ENCODE measurements around the gene SAMD9.
"Not testable (repeated sequence)": the region's sequence is repeated elsewhere in the genome, so short reads cannot be mapped to it uniquely, and the experiment has no call there.

The SAMD9 gene

GRCh38 chr7:93120592-93121549, 3.1 kb upstream of the SAMD9 start:
- no peak for DNase-seq (ENCODE audit: low read depth)

- DNase-seq (ENCODE audit: low read depth): no peak
Measured at GRCh38 chr7:93119191-93119905, 1.6 kb upstream of the SAMD9 start.

- DNase-seq (ENCODE audit: low read depth): no peak
Measured at GRCh38 chr7:93117327-93117726, 452 bp downstream of the SAMD9 start.

GRCh38 chr7:93115796-93116195, 2.0 kb downstream of the SAMD9 start:
- no peak for DNase-seq (ENCODE audit: low read depth)

GRCh38 chr7:93108003-93108402, 9.8 kb downstream of the SAMD9 start:
- no peak for DNase-seq (ENCODE audit: low read depth)

GRCh38 chr7:93097388-93097787, 20.4 kb downstream of the SAMD9 start:
- DNase-seq (ENCODE audit: low read depth): no peak

- DNase-seq (ENCODE audit: low read depth): no peak
Measured at GRCh38 chr7:93092757-93093370, 24.9 kb downstream of the SAMD9 start.

GRCh38 chr7:93073357-93073756, 44.4 kb downstream of the SAMD9 start:
- DNase-seq (ENCODE audit: low read depth): not testable (repeated sequence)

GRCh38 chr7:93062599-93062998, 55.2 kb downstream of the SAMD9 start:
- DNase-seq (ENCODE audit: low read depth): no peak

- no peak for DNase-seq (ENCODE audit: low read depth)
Measured at GRCh38 chr7:93060865-93061264, 56.9 kb downstream of the SAMD9 start.

GRCh38 chr7:93060025-93060424, 57.8 kb downstream of the SAMD9 start:
- DNase-seq (ENCODE audit: low read depth): no peak

GRCh38 chr7:93056621-93057020, 61.2 kb downstream of the SAMD9 start:
- not testable (repeated sequence) for DNase-seq (ENCODE audit: low read depth)

- DNase-seq (ENCODE audit: low read depth): no peak
Measured at GRCh38 chr7:93055543-93056107, 62.2 kb downstream of the SAMD9 start.

GRCh38 chr7:93054975-93055374, 62.8 kb downstream of the SAMD9 start:
- no peak for DNase-seq (ENCODE audit: low read depth)

- DNase-seq (ENCODE audit: low read depth): no peak
Measured at GRCh38 chr7:93053949-93054943, 63.5 kb downstream of the SAMD9 start.

- no peak for DNase-seq (ENCODE audit: low read depth)
Measured at GRCh38 chr7:93053209-93053948, 64.4 kb downstream of the SAMD9 start.

- DNase-seq (ENCODE audit: low read depth): no peak
Measured at GRCh38 chr7:93051660-93052059, 66.1 kb downstream of the SAMD9 start.

Data from stimulated activated CD8-positive, alpha-beta memory T cell treated with anti-CD3 and anti-CD28 coated beads, Interleukin-12 subunit alpha, Interleukin-12 subunit beta, amount 100 ng/mL, for 4 hours (primary cell).